ENCODE data around the gene MYO15B.

GRCh38 chr17:75571885-75572215 lies 15.8 kb upstream of the MYO15B start:
- TF ChIP-seq CTCF (IDR thresholded peaks at IDR 0.05; ENCODE audit: extremely low read depth in 1 of 2, insufficient read depth in 1 of 2, low read depth in 1 of 2, low read length in 2 of 2) (no peak), POLR2AphosphoS5 (IDR thresholded peaks at IDR 0.05; ENCODE audit: insufficient read depth, low read depth, low read length) (no peak), JUN (IDR thresholded peaks at IDR 0.05; ENCODE audit: borderline replicate concordance, insufficient read depth, insufficient read length, low read depth) (no peak), POLR2A (IDR thresholded peaks at IDR 0.05; ENCODE audit: low read depth, low read length) (no peak), GATA2 (IDR thresholded peaks at IDR 0.05; ENCODE audit: insufficient read depth, insufficient read length, low read depth, low read length) (no peak), EZH2 (IDR thresholded peaks at IDR 0.05; ENCODE audit: borderline replicate concordance, low read depth, low read length, severe bottlenecking) (no peak), MAX (IDR thresholded peaks at IDR 0.05; ENCODE audit: insufficient read depth, insufficient read length) (no peak), FOS (IDR thresholded peaks at IDR 0.05; ENCODE audit: borderline replicate concordance, insufficient read depth, low read length) (no peak), MYC (IDR thresholded peaks at IDR 0.05; ENCODE audit: low read depth, low read length) (no peak)
